Measurements from ENCODE around the gene CLMP.

The CLMP gene

GRCh38 chr11:123073343-123074057 lies 121.5 kb downstream of the CLMP start:
- Mint-ChIP-seq H3K4me1 (ENCODE audit: low read depth) (peaks cover 47% of the 10 kb centered on the region), H3K9me3 (no peaks in the 10 kb centered on the region), H3K27ac (no peak overlapping the region), H3K36me3 (ENCODE audit: low read depth) (peaks cover 6% of the 10 kb centered on the region), H3K4me3 (no peak overlapping the region), H3K27me3 (ENCODE audit: low read depth) (no peaks in the 10 kb centered on the region)
- DNase-seq (ENCODE audit: low spot score) = no peak

GRCh38 chr11:123072762-123073161 lies 122.3 kb downstream of the CLMP start:
- no peaks in the 10 kb centered on the region for H3K9me3 Mint-ChIP-seq
- H3K36me3 Mint-ChIP-seq (ENCODE audit: low read depth) = peaks cover 6% of the 10 kb centered on the region
- H3K4me3 Mint-ChIP-seq = no peak overlapping the region
- DNase-seq (ENCODE audit: low spot score) = no peak
- no peaks in the 10 kb centered on the region for H3K27me3 Mint-ChIP-seq (ENCODE audit: low read depth)
- peaks cover 52% of the 10 kb centered on the region for H3K4me1 Mint-ChIP-seq (ENCODE audit: low read depth)
- peak overlapping the region; percentile 60 for H3K27ac Mint-ChIP-seq

- H3K4me1 Mint-ChIP-seq (ENCODE audit: low read depth) = peaks cover 54% of the 10 kb centered on the region
- H3K36me3 Mint-ChIP-seq (ENCODE audit: low read depth) = peaks cover 6% of the 10 kb centered on the region
- H3K27ac Mint-ChIP-seq = peak overlapping the region; percentile 99
- no peak for DNase-seq (ENCODE audit: low spot score)
- H3K4me3 Mint-ChIP-seq = no peak overlapping the region
- no peaks in the 10 kb centered on the region for H3K9me3 Mint-ChIP-seq
- H3K27me3 Mint-ChIP-seq (ENCODE audit: low read depth) = no peaks in the 10 kb centered on the region
Measured at GRCh38 chr11:123072332-123072761, 122.7 kb downstream of the CLMP start.

GRCh38 chr11:123069908-123070821 lies 124.9 kb downstream of the CLMP start:
- Mint-ChIP-seq H3K27me3 (ENCODE audit: low read depth) (no peaks in the 10 kb centered on the region), H3K4me3 (peak overlapping the region; percentile 91)

GRCh38 chr11:123065621-123066020 lies 129.4 kb downstream of the CLMP start:
- peak overlapping the region; percentile 66 for H3K4me3 Mint-ChIP-seq
- peaks cover 28% of the 10 kb centered on the region for H3K36me3 Mint-ChIP-seq (ENCODE audit: low read depth)
- H3K27me3 Mint-ChIP-seq (ENCODE audit: low read depth) = no peaks in the 10 kb centered on the region
- no peak for DNase-seq (ENCODE audit: low spot score)
- H3K4me1 Mint-ChIP-seq (ENCODE audit: low read depth) = peaks cover 46% of the 10 kb centered on the region
- no peaks in the 10 kb centered on the region for H3K9me3 Mint-ChIP-seq
- H3K27ac Mint-ChIP-seq = peak overlapping the region; percentile 41

More at GRCh38 chr11:123069908-123070821, 124.9 kb downstream of the CLMP start:
- peaks cover 12% of the 10 kb centered on the region for H3K36me3 Mint-ChIP-seq (ENCODE audit: low read depth)
- H3K27ac Mint-ChIP-seq = peak overlapping the region; percentile 99
- H3K4me1 Mint-ChIP-seq (ENCODE audit: low read depth) = peaks cover 58% of the 10 kb centered on the region
- H3K9me3 Mint-ChIP-seq = no peaks in the 10 kb centered on the region
- no peak for DNase-seq (ENCODE audit: low spot score)

GRCh38 chr11:123063826-123064657 lies 131.0 kb downstream of the CLMP start:
- Mint-ChIP-seq H3K4me1 (ENCODE audit: low read depth) (peaks cover 39% of the 10 kb centered on the region), H3K4me3 (peak overlapping the region; percentile 100), H3K27me3 (ENCODE audit: low read depth) (no peaks in the 10 kb centered on the region), H3K36me3 (ENCODE audit: low read depth) (peaks cover 44% of the 10 kb centered on the region), H3K27ac (peak overlapping the region; percentile 100), H3K9me3 (no peaks in the 10 kb centered on the region)
- peak; percentile 51 for DNase-seq (ENCODE audit: low spot score)

- Mint-ChIP-seq H3K36me3 (ENCODE audit: low read depth) (peaks cover 53% of the 10 kb centered on the region), H3K27ac (peak overlapping the region; percentile 100), H3K4me1 (ENCODE audit: low read depth) (peaks cover 40% of the 10 kb centered on the region), H3K27me3 (ENCODE audit: low read depth) (no peaks in the 10 kb centered on the region), H3K4me3 (peak overlapping the region; percentile 100), H3K9me3 (no peaks in the 10 kb centered on the region)
- no peak for DNase-seq (ENCODE audit: low spot score)
Measured at GRCh38 chr11:123062892-123063825, 131.9 kb downstream of the CLMP start.

GRCh38 chr11:123062158-123062891 lies 132.7 kb downstream of the CLMP start:
- H3K27me3 Mint-ChIP-seq (ENCODE audit: low read depth) = no peaks in the 10 kb centered on the region
- H3K36me3 Mint-ChIP-seq (ENCODE audit: low read depth) = peaks cover 61% of the 10 kb centered on the region
- peak; percentile 100 for DNase-seq (ENCODE audit: low spot score)
- peak overlapping the region; percentile 100 for H3K4me3 Mint-ChIP-seq
- no peaks in the 10 kb centered on the region for H3K9me3 Mint-ChIP-seq
- H3K4me1 Mint-ChIP-seq (ENCODE audit: low read depth) = peaks cover 43% of the 10 kb centered on the region
- peak overlapping the region; percentile 100 for H3K27ac Mint-ChIP-seq

GRCh38 chr11:123061403-123062157 lies 133.5 kb downstream of the CLMP start, which contains the start of gene HSPA8:
HSPA8 (minus strand) TSS chr11:123062136; CDS start chr11:123061324, 812 bp downstream.
- Mint-ChIP-seq H3K27ac (peak within 1 kb of the TSS; percentile 100), H3K4me1 (ENCODE audit: low read depth) (peaks cover 49% of the 10 kb centered on the region), H3K36me3 (ENCODE audit: low read depth) (peaks cover 68% of the 10 kb centered on the region), H3K9me3 (no peaks in the 10 kb centered on the region), H3K27me3 (ENCODE audit: low read depth) (no peaks in the 10 kb centered on the region), H3K4me3 (peak within 1 kb of the TSS; percentile 100)
- no peak for DNase-seq (ENCODE audit: low spot score)

GRCh38 chr11:123060277-123061000 lies 134.6 kb downstream of the CLMP start:
- peak overlapping the region; percentile 100 for H3K4me3 Mint-ChIP-seq
- DNase-seq (ENCODE audit: low spot score) = no peak
- no peaks in the 10 kb centered on the region for H3K9me3 Mint-ChIP-seq
- no peaks in the 10 kb centered on the region for H3K27me3 Mint-ChIP-seq (ENCODE audit: low read depth)
- peaks cover 74% of the 10 kb centered on the region for H3K36me3 Mint-ChIP-seq (ENCODE audit: low read depth)
- peak overlapping the region; percentile 75 for H3K27ac Mint-ChIP-seq
- peaks cover 46% of the 10 kb centered on the region for H3K4me1 Mint-ChIP-seq (ENCODE audit: low read depth)

Data from T-helper 2 cell treated with Interferon-gamma antibody and Interleukin-4, amounts not matched to agents 5 μg/mL and 100 μg/mL, for 36 hours (primary cell).